HL-60 (cell line): ENCODE measurements around the gene KSR2.

Experiments used
- CTCF ChIP-seq: IDR thresholded peaks from one replicate; pipeline ENCODE4 v1.5.1; 2011; ENCODE audit warnings: low read length, control low read depth, inconsistent platforms; ENCODE audit not compliant: insufficient read depth
- GABPA ChIP-seq: IDR thresholded peaks from 2 replicates; pipeline ENCODE4 v1.6.1; 2012; ENCODE audit warnings: low read depth
- POLR2AphosphoS5 ChIP-seq: IDR thresholded peaks from 2 replicates; pipeline ENCODE4 v1.6.1; 2012; ENCODE audit warnings: low read depth
- REST ChIP-seq: IDR thresholded peaks from 2 replicates; pipeline ENCODE4 v1.6.1; 2012; ENCODE audit warnings: low read depth; ENCODE audit not compliant: insufficient replicate concordance
- SPI1 ChIP-seq: IDR thresholded peaks from 2 replicates; pipeline ENCODE4 v1.6.1; 2012; ENCODE audit warnings: low read depth, mild to moderate bottlenecking, borderline replicate concordance

GRCh38 chr12:117803001-117803400 is 165.8 kb downstream of the KSR2 start:
- TF ChIP-seq REST: no peak
- no peak for TF ChIP-seq CTCF
- TF ChIP-seq POLR2AphosphoS5: no peak
- no peak for TF ChIP-seq SPI1
- TF ChIP-seq GABPA: no peak
